Ectodermal cell (in vitro differentiated cells): ENCODE measurements around the gene TGFA.

ENCODE experiments used
- H3K27ac ChIP-seq: 2 replicates; pipeline ENCODE4 v1.7.0; 2013; ENCODE audit warnings: mild to moderate bottlenecking, low read depth, low read length; ENCODE audit not compliant: insufficient read depth, poor library complexity, severe bottlenecking
- H3K27me3 ChIP-seq: 2 replicates; pipeline ENCODE4 v1.7.0; 2013; ENCODE audit warnings: mild to moderate bottlenecking, low read length; ENCODE audit not compliant: insufficient read depth, control insufficient read depth, poor library complexity, severe bottlenecking
- H3K36me3 ChIP-seq: one replicate; pipeline ENCODE4 v1.7.0; 2013; ENCODE audit warnings: low read length; ENCODE audit not compliant: control insufficient read depth, insufficient read depth
- H3K4me1 ChIP-seq: one replicate; pipeline ENCODE4 v1.7.0; 2013; ENCODE audit warnings: low read length; ENCODE audit not compliant: control insufficient read depth, insufficient read depth
- H3K4me3 ChIP-seq: 2 replicates; pipeline ENCODE4 v1.7.0; 2013; ENCODE audit warnings: low read depth, low read length, control low read depth; ENCODE audit not compliant: insufficient read depth
- H3K9me3 ChIP-seq: 2 replicates; pipeline ENCODE4 v1.7.0; 2013; ENCODE audit warnings: mild to moderate bottlenecking, low read length, moderate library complexity; ENCODE audit not compliant: control insufficient read depth
- WGBS, 2 experiments: methylation state at CpG; one replicate each; pipeline ENCODE4 v1.1.7; 2013; ENCODE audit warnings: missing lambda C conversion rate in 2 of 2; 5-methylcytosine and 5-hydroxymethylcytosine counted together

The TGFA gene

GRCh38 chr2:70537840-70538239 lies 15.8 kb downstream of the TGFA start:
- Histone ChIP-seq H3K27ac (no peak overlapping the region), H3K27me3 (no peaks in the 10 kb centered on the region), H3K4me3 (no peak overlapping the region), H3K9me3 (no peaks in the 10 kb centered on the region), H3K4me1 (no peaks in the 10 kb centered on the region), H3K36me3 (no peaks in the 10 kb centered on the region)
- WGBS, 2 experiments: 92 to 100% methylated on average over 1 of the region's 1 CpG

DNA sequence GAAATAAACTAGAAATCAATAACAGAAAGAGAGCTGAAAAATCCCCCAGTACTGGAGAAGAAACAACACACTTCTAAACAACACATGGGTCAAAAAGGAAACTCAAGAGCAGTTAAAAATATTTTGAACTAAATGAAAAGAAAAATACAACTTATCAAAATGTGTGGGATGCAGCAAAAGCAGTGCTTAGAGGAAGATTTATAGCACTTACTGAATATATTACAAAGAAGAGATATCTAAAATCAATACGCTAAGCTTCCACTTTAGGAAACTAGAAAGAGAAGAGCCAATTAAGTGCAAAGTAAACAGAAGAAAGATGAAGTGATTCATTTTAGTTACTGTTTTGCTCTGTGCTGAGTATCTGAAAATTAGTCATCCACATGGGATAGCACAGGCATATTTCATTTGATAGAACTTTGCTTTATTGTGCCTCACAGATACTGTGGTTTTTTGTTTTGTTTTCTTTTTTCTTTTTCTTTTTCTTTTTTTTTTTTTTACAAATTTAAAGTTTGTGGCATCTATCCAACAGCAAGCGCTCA lies 17.0 kb downstream of the TGFA start:
- H3K27me3 ChIP-seq: no peaks in the 10 kb centered on the region
- WGBS, 2 experiments: 92 to 100% methylated on average over 1 to 2 of the region's 2 CpGs
- no peaks in the 10 kb centered on the region for H3K4me1 ChIP-seq
- no peak overlapping the region for H3K27ac ChIP-seq
- no peaks in the 10 kb centered on the region for H3K36me3 ChIP-seq
- no peaks in the 10 kb centered on the region for H3K9me3 ChIP-seq
- no peak overlapping the region for H3K4me3 ChIP-seq

DNA sequence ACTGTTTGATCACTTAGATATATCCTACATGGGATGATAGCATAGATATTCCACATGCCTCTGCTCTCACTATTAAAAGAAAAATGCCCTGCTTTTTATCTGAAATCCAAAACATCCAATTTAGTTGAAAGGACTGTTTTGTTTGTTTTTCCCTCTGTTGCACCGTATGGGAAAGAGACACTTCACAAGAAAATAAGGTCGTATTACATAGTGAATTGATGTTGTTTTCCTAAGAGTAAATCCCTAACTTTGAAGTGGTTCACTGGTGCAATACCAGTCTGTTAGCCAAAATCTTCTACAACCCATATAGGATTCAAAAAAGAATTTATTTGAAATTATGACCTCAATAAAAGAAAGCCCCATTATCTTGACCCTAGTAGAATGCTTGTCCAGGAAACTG lies 18.1 kb downstream of the TGFA start:
- Histone ChIP-seq H3K4me3 (no peak overlapping the region), H3K9me3 (no peaks in the 10 kb centered on the region), H3K27ac (no peak overlapping the region), H3K4me1 (no peaks in the 10 kb centered on the region), H3K36me3 (no peaks in the 10 kb centered on the region), H3K27me3 (no peaks in the 10 kb centered on the region)
- WGBS, 2 experiments: 83 to 100% methylated on average over 1 of the region's 2 CpGs

DNA sequence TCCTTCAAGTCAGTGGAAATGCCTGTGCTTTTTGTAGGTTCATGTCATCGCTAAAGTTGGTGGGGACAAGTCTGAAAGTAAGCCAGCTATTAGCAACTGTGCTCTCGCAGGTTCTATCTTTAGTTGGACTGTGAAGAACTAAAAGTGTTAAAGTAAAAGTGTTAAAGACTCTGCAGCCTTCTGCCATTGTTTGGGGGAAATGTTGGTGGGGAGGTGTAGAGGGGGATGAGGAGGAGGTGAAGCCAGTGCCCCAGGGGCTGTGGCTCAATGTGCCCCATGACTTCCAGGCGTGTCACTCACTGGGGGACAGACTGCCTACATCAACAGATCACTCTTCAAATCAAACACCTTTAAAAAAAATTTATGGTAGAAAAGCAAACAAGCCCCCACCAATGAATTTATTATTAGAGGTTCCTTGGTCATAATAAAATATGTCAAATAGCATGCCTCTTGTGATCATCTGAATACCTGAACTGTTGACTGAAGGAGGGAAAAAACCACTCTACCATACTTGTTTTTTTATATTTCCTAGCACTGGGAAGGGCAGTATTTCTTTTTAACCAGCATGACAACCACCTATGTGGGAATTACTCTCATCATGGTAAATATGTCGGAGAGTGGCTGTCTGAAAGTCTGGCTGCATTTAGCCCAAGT lies 19.3 kb downstream of the TGFA start:
- Histone ChIP-seq H3K4me1 (no peaks in the 10 kb centered on the region), H3K27ac (no peak overlapping the region), H3K36me3 (no peaks in the 10 kb centered on the region), H3K27me3 (no peaks in the 10 kb centered on the region), H3K9me3 (no peaks in the 10 kb centered on the region), H3K4me3 (no peak overlapping the region)
- 90 to 95% methylated on average over 3 to 4 of the region's 4 CpGs for WGBS, 2 experiments

GRCh38 chr2:70532244-70532935 lies 21.2 kb downstream of the TGFA start:
- no peaks in the 10 kb centered on the region for H3K27me3 ChIP-seq
- H3K4me1 ChIP-seq: no peaks in the 10 kb centered on the region
- no peaks in the 10 kb centered on the region for H3K36me3 ChIP-seq
- 73 to 79% methylated on average over 6 to 7 of the region's 7 CpGs for WGBS, 2 experiments
- H3K27ac ChIP-seq: no peak overlapping the region
- no peaks in the 10 kb centered on the region for H3K9me3 ChIP-seq
- no peak overlapping the region for H3K4me3 ChIP-seq

GRCh38 chr2:70531419-70532086 lies 22.1 kb downstream of the TGFA start:
- Histone ChIP-seq H3K9me3 (no peaks in the 10 kb centered on the region), H3K27ac (no peak overlapping the region), H3K36me3 (no peaks in the 10 kb centered on the region), H3K4me1 (no peaks in the 10 kb centered on the region), H3K27me3 (no peaks in the 10 kb centered on the region), H3K4me3 (no peak overlapping the region)
- 80% methylated on average over 3 of the region's 3 CpGs for WGBS, 2 experiments

DNA sequence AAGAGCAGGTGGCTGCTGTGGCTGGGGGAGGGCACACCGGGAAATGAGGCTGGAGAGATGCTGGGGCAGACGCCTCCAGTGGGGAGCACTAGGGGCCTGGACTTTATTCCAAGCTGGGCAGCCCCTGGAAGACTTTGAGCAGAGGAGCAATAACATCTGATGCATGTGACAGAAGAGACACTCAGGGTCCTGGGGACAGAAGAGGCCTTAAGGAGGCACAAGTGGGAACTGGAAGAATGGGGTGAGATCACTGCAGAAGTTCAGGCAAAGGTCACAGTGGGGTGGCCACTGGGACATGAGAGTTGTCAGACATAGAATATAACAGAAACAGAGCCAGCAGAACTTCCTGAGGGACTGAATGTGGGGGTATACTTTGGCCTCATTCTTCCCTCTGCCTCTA lies 24.0 kb downstream of the TGFA start:
- 91% methylated on average over 2 of the region's 2 CpGs for WGBS, 2 experiments

DNA sequence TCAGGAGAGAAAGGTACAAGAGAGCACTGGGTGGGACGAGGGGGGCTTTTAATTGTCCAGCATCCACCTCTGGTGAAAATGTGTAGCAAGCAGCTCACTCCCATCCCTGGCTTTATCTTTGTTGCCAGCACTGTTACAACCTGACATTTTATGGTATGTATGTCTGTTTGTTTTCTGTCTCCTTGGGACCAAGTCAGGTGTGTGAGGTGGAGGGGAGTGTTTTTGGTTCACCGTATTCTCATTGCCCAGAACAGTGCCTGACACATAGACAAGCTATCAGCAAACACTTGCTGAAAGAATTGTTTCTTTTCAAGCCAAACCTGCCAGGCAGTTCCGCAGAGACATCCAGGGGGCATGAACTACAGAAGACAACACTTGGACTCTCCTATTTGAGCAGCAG lies 24.7 kb downstream of the TGFA start:
- Histone ChIP-seq H3K27me3 (no peaks in the 10 kb centered on the region), H3K36me3 (no peaks in the 10 kb centered on the region), H3K27ac (no peak overlapping the region), H3K4me1 (peaks cover 6% of the 10 kb centered on the region), H3K4me3 (no peak overlapping the region), H3K9me3 (no peaks in the 10 kb centered on the region)
- 92 to 93% methylated on average over 3 of the region's 3 CpGs for WGBS, 2 experiments

More for the DNA sequence above, 24.0 kb downstream of the TGFA start:
- Histone ChIP-seq H3K4me1 (no peaks in the 10 kb centered on the region), H3K9me3 (no peaks in the 10 kb centered on the region), H3K4me3 (no peak overlapping the region), H3K27ac (no peak overlapping the region), H3K27me3 (no peaks in the 10 kb centered on the region), H3K36me3 (no peaks in the 10 kb centered on the region)

DNA sequence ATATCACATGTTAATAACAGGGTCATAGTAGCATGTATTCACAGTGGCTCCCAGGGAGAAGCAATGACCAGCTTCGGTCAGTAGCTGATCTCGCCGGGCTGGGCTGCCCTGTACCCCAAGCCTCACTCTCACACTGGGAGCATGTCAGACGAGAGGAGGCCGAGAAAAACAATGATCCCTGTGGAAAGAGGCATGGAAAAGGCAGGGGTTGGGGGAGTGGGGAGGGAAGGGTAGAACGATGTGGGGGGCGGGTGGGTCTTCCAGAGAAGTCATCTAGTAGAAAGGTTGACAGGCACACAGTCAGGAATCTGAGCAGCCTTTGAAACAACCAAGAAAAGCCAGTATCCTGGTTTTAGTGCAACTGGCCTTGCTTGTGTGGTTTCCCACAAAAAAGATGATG lies 25.4 kb downstream of the TGFA start:
- H3K27ac ChIP-seq: no peak overlapping the region
- H3K4me3 ChIP-seq: no peak overlapping the region
- H3K4me1 ChIP-seq: peaks cover 8% of the 10 kb centered on the region
- H3K27me3 ChIP-seq: no peaks in the 10 kb centered on the region
- no peaks in the 10 kb centered on the region for H3K9me3 ChIP-seq
- 88 to 90% methylated on average over 7 of the region's 7 CpGs for WGBS, 2 experiments
- no peaks in the 10 kb centered on the region for H3K36me3 ChIP-seq

DNA sequence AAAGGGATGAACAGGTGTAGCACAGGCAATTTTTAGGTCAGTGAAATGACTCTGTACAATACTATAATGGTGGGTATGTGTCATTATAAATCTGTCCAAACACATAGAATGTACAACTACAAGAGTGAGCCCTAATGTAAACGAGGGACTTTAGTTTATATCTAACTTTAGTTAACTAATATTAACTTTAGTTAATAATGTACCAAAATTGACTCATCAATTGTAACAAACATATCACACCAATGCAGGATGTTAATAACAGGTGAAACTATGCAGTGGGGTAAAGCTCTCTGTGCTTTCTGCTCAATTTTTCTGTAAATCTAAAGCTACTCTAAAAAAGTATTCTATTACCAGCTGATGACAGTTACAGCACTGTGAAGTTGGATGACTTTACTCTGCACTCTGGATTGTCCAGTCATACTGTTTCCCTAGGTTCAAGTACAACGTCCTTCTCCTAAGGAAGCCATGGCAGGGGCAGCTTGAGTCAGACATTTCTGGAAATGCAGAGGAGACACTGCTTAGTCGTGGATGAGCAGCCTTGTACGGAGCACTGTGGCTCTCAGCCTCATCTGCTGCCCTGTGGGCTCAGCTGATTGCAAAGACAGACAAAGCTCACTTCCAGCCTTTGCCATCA lies 26.1 kb downstream of the TGFA start:
- H3K27me3 ChIP-seq: no peaks in the 10 kb centered on the region
- H3K36me3 ChIP-seq: no peaks in the 10 kb centered on the region
- H3K4me1 ChIP-seq: peaks cover 8% of the 10 kb centered on the region
- H3K27ac ChIP-seq: no peak overlapping the region
- no peaks in the 10 kb centered on the region for H3K9me3 ChIP-seq
- 83 to 86% methylated on average over 3 of the region's 4 CpGs for WGBS, 2 experiments
- no peak overlapping the region for H3K4me3 ChIP-seq
